IMR-90 (cell line): ENCODE results near the gene SIDT1.

Experiments
- BHLHE40 ChIP-seq: fragments of 150-350 bp; IDR thresholded peaks from 2 replicates; pipeline ENCODE4 v1.6.1; 2016; ENCODE audit warnings: mild to moderate bottlenecking, low read depth, low read length
- CTCF ChIP-seq: conservative IDR thresholded peaks from 2 replicates; pipeline ENCODE4 v1.5.1; 2012; ENCODE audit warnings: mild to moderate bottlenecking, low read depth, low read length, improper control_type of control experiment
- ELK1 ChIP-seq: fragments of 150-350 bp; IDR thresholded peaks from 2 replicates; pipeline ENCODE4 v1.6.1; 2016; ENCODE audit warnings: low read depth, mild to moderate bottlenecking, low read length, moderate library complexity, borderline replicate concordance
- FOS ChIP-seq: fragments of 150-350 bp; IDR thresholded peaks from 2 replicates; pipeline ENCODE4 v1.6.1; 2016; ENCODE audit warnings: low read depth, low read length
- MAZ ChIP-seq: IDR thresholded peaks from 2 replicates; pipeline ENCODE4 v1.6.1; 2012; ENCODE audit warnings: low read depth, mild to moderate bottlenecking, low read length, improper control_type of control experiment, moderate library complexity, borderline replicate concordance
- POLR2A ChIP-seq: IDR thresholded peaks from 2 replicates; pipeline ENCODE4 v1.6.1; 2012; ENCODE audit warnings: mild to moderate bottlenecking, low read depth, low read length
- RCOR1 ChIP-seq: IDR thresholded peaks from 2 replicates; pipeline ENCODE4 v1.6.1; 2012; ENCODE audit warnings: mild to moderate bottlenecking, low read length, improper control_type of control experiment; ENCODE audit not compliant: insufficient replicate concordance
- RFX5 ChIP-seq: IDR thresholded peaks from 2 replicates; pipeline ENCODE4 v1.8.0; 2012; ENCODE audit warnings: low read depth, mild to moderate bottlenecking, low read length, moderate library complexity
- SMC3 ChIP-seq: fragments of 150-350 bp; IDR thresholded peaks from 2 replicates; pipeline ENCODE4 v1.6.1; 2016; ENCODE audit warnings: low read depth, mild to moderate bottlenecking, antibody characterized with exemption, low read length, moderate library complexity
- USF2 ChIP-seq: fragments of 150-350 bp; IDR thresholded peaks from 2 replicates; pipeline ENCODE4 v1.6.1; 2017; ENCODE audit warnings: mild to moderate bottlenecking, antibody characterized with exemption, low read length, low read depth

- TF ChIP-seq CTCF (no peak), USF2 (no peak), POLR2A (no peak), SMC3 (no peak), BHLHE40 (no peak), RCOR1 (no peak), RFX5 (no peak), FOS (no peak), MAZ (no peak), ELK1 (no peak)
These were observed 91.5 kb downstream of the SIDT1 start for GRCh38 chr3:113623811-113624210.
